HepG2 (cell line): ENCODE measurements around the gene KISS1. TPM values are rescaled to one million over a fixed set of nuclear protein-coding genes. Genes with fewer than 3 reads are reported as not detected.

Source experiments
- ATAC-seq: fragments of 200-7000 bp; cut with Tn5 transposase; 3 replicates; pipeline ENCODE4 v1.9.1; 2020; ENCODE audit warnings: mild to moderate bottlenecking, moderate library complexity
- BruUV-seq: library from RNA; stranded (reverse); fragments of 400-500 nt; replicated peaks from 2 replicates; lab custom pipeline; 2021; lab: Mats Ljungman, UMichigan
- CTCF ChIA-PET: fragments of 300-600 bp; formaldehyde crosslinking; extraction: SDS; loops from one replicate; lab custom pipeline; 2021; ENCODE audit warnings: low total read pairs, inconsistent platforms, low intra/inter-chr PET ratio; lab: Yijun Ruan, JAX
- POLR2A ChIA-PET: fragments of 350-600 bp; sonication (Branson Sonifier 250); formaldehyde crosslinking; loops from one replicate; lab custom pipeline; 2020; ENCODE audit warnings: antibody characterized with exemption, inconsistent platforms; lab: Yijun Ruan, JAX
- DNase-seq: peaks from one replicate; pipeline ENCODE4 v3.0.0-alpha.2; 2015; ENCODE audit warnings: low spot score
- FAIRE-seq: peaks from 3 replicates; lab custom pipeline; 2011; peaks lifted over from hg19 to GRCh38; lab: Jason Lieb, UNC
- H2AFZ ChIP-seq: one replicate; pipeline ENCODE4 v1.6.1; 2011; ENCODE audit warnings: low read length, inconsistent platforms
- H3K27ac ChIP-seq: fragments of 300-600 bp; 3 replicates; pipeline ENCODE4 v1.8.0; 2011; ENCODE audit warnings: mixed run types, mild to moderate bottlenecking, mixed read lengths, low read length, inconsistent platforms; ENCODE audit not compliant: insufficient read depth; ENCODE audit errors: extremely low read length
- H3K27me3 ChIP-seq, 2 experiments: fragments of 200-600 bp in 1 of 2; 2 replicates in 1 of 2; 3 replicates in 1 of 2; pipeline versions ENCODE4 v1.6.0 to v1.8.0; 2011; ENCODE audit warnings: low read length in 2 of 2, mild to moderate bottlenecking in 2 of 2, moderate library complexity in 2 of 2, inconsistent platforms in 1 of 2; ENCODE audit not compliant: insufficient read depth in 2 of 2, control insufficient read depth in 1 of 2
- H3K36me3 ChIP-seq, 2 experiments: fragments of 200-600 bp in 1 of 2; replicated peaks in 1 of 2; 2 replicates in 1 of 2; 3 replicates in 1 of 2; pipeline versions ENCODE4 v1.5.1 to v1.8.0; 2011; ENCODE audit warnings: low read length in 2 of 2, inconsistent platforms in 1 of 2; ENCODE audit not compliant: insufficient read depth in 2 of 2, control insufficient read depth in 1 of 2
- H3K4me1 ChIP-seq: 2 replicates; pipeline ENCODE4 v1.5.1; 2012; ENCODE audit warnings: low read length, inconsistent platforms; ENCODE audit not compliant: insufficient read depth
- H3K4me2 ChIP-seq: 2 replicates; pipeline ENCODE4 v1.6.0; 2011; ENCODE audit warnings: low read depth, low read length, inconsistent platforms
- H3K4me3 ChIP-seq, 3 experiments: fragments of 200-600 bp in 1 of 3; sonication (generic), shearing (Covaris generic) in 1 of 3; replicated peaks in 1 of 3; 2 replicates each; pipeline ENCODE4 v1.5.1; 2011 to 2016; ENCODE audit warnings: low read length in 3 of 3, inconsistent platforms in 2 of 3, low read depth in 2 of 3, mild to moderate bottlenecking in 2 of 3, control low read depth in 1 of 3, mixed read lengths in 1 of 3; ENCODE audit not compliant: insufficient read depth in 1 of 3
- H3K79me2 ChIP-seq: one replicate; pipeline ENCODE4 v1.6.1; 2011; ENCODE audit warnings: low read length, inconsistent platforms; ENCODE audit not compliant: insufficient read depth
- H3K9ac ChIP-seq: 2 replicates; pipeline ENCODE4 v1.6.0; 2011; ENCODE audit warnings: mild to moderate bottlenecking, low read depth, low read length, inconsistent platforms; ENCODE audit not compliant: insufficient read depth
- H3K9me3 ChIP-seq: 2 replicates; pipeline ENCODE4 v1.5.1; 2012; ENCODE audit warnings: mild to moderate bottlenecking, low read length
- H4K20me1 ChIP-seq: 2 replicates; pipeline ENCODE4 v1.6.0; 2011; ENCODE audit warnings: inconsistent platforms, mild to moderate bottlenecking, low read length, moderate library complexity; ENCODE audit not compliant: insufficient read depth
- AKAP8 ChIP-seq: sonication (generic); formaldehyde crosslinking; IDR thresholded peaks from 2 replicates; pipeline ENCODE4 v1.5.1; 2020; ENCODE audit warnings: mild to moderate bottlenecking, missing genetic modification reagents
- ATF3 ChIP-seq: sonication (generic); formaldehyde crosslinking; IDR thresholded peaks from 2 replicates; pipeline ENCODE4 v1.4.0; 2020; ENCODE audit warnings: missing genetic modification reagents
- DBP ChIP-seq: sonication (generic); formaldehyde crosslinking; IDR thresholded peaks from 2 replicates; pipeline ENCODE4 v1.4.0; 2020; ENCODE audit warnings: missing genetic modification reagents; ENCODE audit errors: not compliant biosample characterization
- FOSL2 ChIP-seq: sonication (generic); formaldehyde crosslinking; IDR thresholded peaks from 2 replicates; pipeline ENCODE4 v1.4.0; 2020; ENCODE audit warnings: missing genetic modification reagents
- GTF2F1 ChIP-seq: fragments of 150-350 bp; IDR thresholded peaks from 2 replicates; pipeline ENCODE4 v1.6.1; 2014; ENCODE audit warnings: low read length
- HOXA7 ChIP-seq: sonication (generic); formaldehyde crosslinking; IDR thresholded peaks from 2 replicates; pipeline ENCODE4 v1.8.1; 2022; ENCODE audit warnings: mild to moderate bottlenecking, missing genetic modification reagents, moderate library complexity
- IKZF4 ChIP-seq: sonication (generic); formaldehyde crosslinking; IDR thresholded peaks from 2 replicates; pipeline ENCODE4 v1.5.1; 2020; ENCODE audit warnings: borderline replicate concordance, mild to moderate bottlenecking, low read depth, missing genetic modification reagents; ENCODE audit errors: not compliant biosample characterization
- JDP2 ChIP-seq: sonication (generic); formaldehyde crosslinking; IDR thresholded peaks from 2 replicates; pipeline ENCODE4 v1.8.1; 2022; ENCODE audit warnings: missing genetic modification reagents, borderline replicate concordance
- MTERF4 ChIP-seq: sonication (generic); formaldehyde crosslinking; IDR thresholded peaks from 2 replicates; pipeline ENCODE4 v1.8.0; 2023; ENCODE audit warnings: mild to moderate bottlenecking, missing genetic modification reagents
- NR2C2 ChIP-seq: sonication (generic); formaldehyde crosslinking; IDR thresholded peaks from 2 replicates; pipeline ENCODE4 v1.4.0; 2020; ENCODE audit warnings: missing genetic modification reagents, mild to moderate bottlenecking, moderate library complexity, borderline replicate concordance
- STAT5B ChIP-seq: sonication (generic); formaldehyde crosslinking; IDR thresholded peaks from 2 replicates; pipeline ENCODE4 v1.4.0; 2020; ENCODE audit warnings: missing genetic modification reagents
- ZNF263 ChIP-seq: sonication (generic); formaldehyde crosslinking; IDR thresholded peaks from 2 replicates; pipeline ENCODE4 v1.4.0; 2020; ENCODE audit warnings: missing genetic modification reagents
- ZNF292 ChIP-seq: sonication (generic); formaldehyde crosslinking; IDR thresholded peaks from 2 replicates; pipeline ENCODE4 v1.8.1; 2022; ENCODE audit warnings: mild to moderate bottlenecking, low read depth, missing genetic modification reagents, borderline replicate concordance
- ZNF747 ChIP-seq: sonication (generic); formaldehyde crosslinking; IDR thresholded peaks from 2 replicates; pipeline ENCODE4 v1.8.1; 2023; ENCODE audit warnings: missing genetic modification reagents, mild to moderate bottlenecking, borderline replicate concordance
- ZZZ3 ChIP-seq: sonication (generic); formaldehyde crosslinking; IDR thresholded peaks from 2 replicates; pipeline ENCODE4 v1.4.0; 2020; ENCODE audit warnings: missing genetic modification reagents, mild to moderate bottlenecking, borderline replicate concordance
- WGBS: methylation state at CpG from one replicate; pipeline ENCODE4 v1.1.6; 2017; ENCODE audit warnings: low lambda C conversion rate; 5-methylcytosine and 5-hydroxymethylcytosine counted together
- in situ Hi-C: cut with HindIII; loops from 2 replicates; pipeline ENCODE4 v1.10.0; 2017; ENCODE audit warnings: low pct_unique_long_range_greater_than_20kb; ENCODE audit not compliant: extremely low pct_ligation_motif_present
- intact Hi-C: fragments of 100-400 bp; cut with micrococcal nuclease; formaldehyde crosslinking; loops from one replicate; pipeline ENCODE4 v1.10.0; 2022; ENCODE audit not compliant: unreplicated experiment
- polyA plus RNA-seq, 8 experiments: library from polyadenylated mRNA; depleted of rRNA in 3 of 8; stranded (reverse) in 7 of 8; unstranded in 1 of 8; fragments of >200 nt; fragmentation: Illumina TruSeq in 4 of 8; extraction: Trizol in 4 of 8; gene quantifications; 2 replicates each; pipeline versions ENCODE4 v1.2.1 to v1.2.3, GENCODE V29; 2011 to 2016; ENCODE audit warnings: low read depth in 4 of 8, missing spikeins in 1 of 8, mixed read lengths in 1 of 8; ENCODE audit not compliant: insufficient read depth in 1 of 8
- total RNA-seq, 5 experiments: library from RNA; depleted of rRNA; stranded (reverse); fragments of >200 nt; fragmentation: Illumina TruSeq; extraction: Trizol; gene quantifications; 2 replicates each; pipeline ENCODE4 v1.2.3, GENCODE V29; 2016; ENCODE audit warnings: low read depth in 1 of 5
- TF ChIP-seq, protein P1 (sequence below): sonication (generic); formaldehyde crosslinking; IDR thresholded peaks from 2 replicates; pipeline ENCODE4 v1.5.0; 2020; ENCODE audit warnings: mild to moderate bottlenecking, missing genetic modification reagents, borderline replicate concordance
- TF ChIP-seq, protein P2 (sequence below): sonication (generic); formaldehyde crosslinking; IDR thresholded peaks from 2 replicates; pipeline ENCODE4 v1.5.1; 2020; ENCODE audit warnings: mild to moderate bottlenecking, missing genetic modification reagents, moderate library complexity

KISS1 gene
- total and polyA plus RNA-seq, 2 of the 13 experiments (the other 11 are each of a cell fraction or from before 2014, with no cell fraction given) = 0.24 to 0.80 TPM

- FAIRE-seq (peak; percentile 62), DNase-seq (peak; percentile 82), ATAC-seq (peak; percentile 78)
- in situ Hi-C loops (no loop called here), intact Hi-C loops (no loop called here)
- H3K4me3 ChIP-seq = no peak overlapping the region
- no peak overlapping the region for H3K4me2 ChIP-seq
- H3K27me3 ChIP-seq = peaks cover 0 to 11% of the 10 kb centered on the region in 2 experiments; a peak in 1 of 5 replicates
- no peaks in the 10 kb centered on the region for H3K9me3 ChIP-seq
- POLR2A ChIA-PET = interaction anchor here (1.2 to 2.4 kb wide), 3 partner anchors 9 to 34 kb away, joined by 3 to 7 read pairs (median 5); partner anchors contain the start of gene GOLT1A
- H3K36me3 ChIP-seq = no peaks in the 10 kb centered on the region
- no TSS peak for BruUV-seq
- WGBS = 4% methylated on average over 6 of the region's 6 CpGs
- H2AFZ ChIP-seq = no peak overlapping the region
- H4K20me1 ChIP-seq = no peaks in the 10 kb centered on the region
- no peak overlapping the region for H3K27ac ChIP-seq
- peaks cover 20% of the 10 kb centered on the region for H3K4me1 ChIP-seq
- no peaks in the 10 kb centered on the region for H3K79me2 ChIP-seq
- CTCF ChIA-PET = no interaction called here
- H3K9ac ChIP-seq = no peak overlapping the region
- TF ChIP-seq, protein P1, sequence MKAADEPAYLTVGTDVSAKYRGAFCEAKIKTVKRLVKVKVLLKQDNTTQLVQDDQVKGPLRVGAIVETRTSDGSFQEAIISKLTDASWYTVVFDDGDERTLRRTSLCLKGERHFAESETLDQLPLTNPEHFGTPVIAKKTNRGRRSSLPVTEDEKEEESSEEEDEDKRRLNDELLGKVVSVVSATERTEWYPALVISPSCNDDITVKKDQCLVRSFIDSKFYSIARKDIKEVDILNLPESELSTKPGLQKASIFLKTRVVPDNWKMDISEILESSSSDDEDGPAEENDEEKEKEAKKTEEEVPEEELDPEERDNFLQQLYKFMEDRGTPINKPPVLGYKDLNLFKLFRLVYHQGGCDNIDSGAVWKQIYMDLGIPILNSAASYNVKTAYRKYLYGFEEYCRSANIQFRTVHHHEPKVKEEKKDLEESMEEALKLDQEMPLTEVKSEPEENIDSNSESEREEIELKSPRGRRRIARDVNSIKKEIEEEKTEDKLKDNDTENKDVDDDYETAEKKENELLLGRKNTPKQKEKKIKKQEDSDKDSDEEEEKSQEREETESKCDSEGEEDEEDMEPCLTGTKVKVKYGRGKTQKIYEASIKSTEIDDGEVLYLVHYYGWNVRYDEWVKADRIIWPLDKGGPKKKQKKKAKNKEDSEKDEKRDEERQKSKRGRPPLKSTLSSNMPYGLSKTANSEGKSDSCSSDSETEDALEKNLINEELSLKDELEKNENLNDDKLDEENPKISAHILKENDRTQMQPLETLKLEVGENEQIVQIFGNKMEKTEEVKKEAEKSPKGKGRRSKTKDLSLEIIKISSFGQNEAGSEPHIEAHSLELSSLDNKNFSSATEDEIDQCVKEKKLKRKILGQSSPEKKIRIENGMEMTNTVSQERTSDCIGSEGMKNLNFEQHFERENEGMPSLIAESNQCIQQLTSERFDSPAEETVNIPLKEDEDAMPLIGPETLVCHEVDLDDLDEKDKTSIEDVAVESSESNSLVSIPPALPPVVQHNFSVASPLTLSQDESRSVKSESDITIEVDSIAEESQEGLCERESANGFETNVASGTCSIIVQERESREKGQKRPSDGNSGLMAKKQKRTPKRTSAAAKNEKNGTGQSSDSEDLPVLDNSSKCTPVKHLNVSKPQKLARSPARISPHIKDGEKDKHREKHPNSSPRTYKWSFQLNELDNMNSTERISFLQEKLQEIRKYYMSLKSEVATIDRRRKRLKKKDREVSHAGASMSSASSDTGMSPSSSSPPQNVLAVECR (CRISPR knock-in tag) = no peak
- TF ChIP-seq FOSL2 (peak; percentile 66), ZNF747 (no peak), ZNF292 (peak; percentile 66; the same call in 1 of the 2 replicates), GTF2F1 (no peak), ZZZ3 (no peak), DBP (CRISPR knock-in tag) (no peak), HOXA7 (CRISPR knock-in tag) (no peak), ATF3 (CRISPR knock-in tag) (no peak), AKAP8 (CRISPR knock-in tag) (no peak), MTERF4 (CRISPR knock-in tag) (no peak), ZNF263 (CRISPR knock-in tag) (no peak), STAT5B (CRISPR knock-in tag) (no peak), IKZF4 (CRISPR knock-in tag) (no peak), NR2C2 (CRISPR knock-in tag) (no peak), JDP2 (CRISPR knock-in tag) (no peak)
- TF ChIP-seq, protein P2, sequence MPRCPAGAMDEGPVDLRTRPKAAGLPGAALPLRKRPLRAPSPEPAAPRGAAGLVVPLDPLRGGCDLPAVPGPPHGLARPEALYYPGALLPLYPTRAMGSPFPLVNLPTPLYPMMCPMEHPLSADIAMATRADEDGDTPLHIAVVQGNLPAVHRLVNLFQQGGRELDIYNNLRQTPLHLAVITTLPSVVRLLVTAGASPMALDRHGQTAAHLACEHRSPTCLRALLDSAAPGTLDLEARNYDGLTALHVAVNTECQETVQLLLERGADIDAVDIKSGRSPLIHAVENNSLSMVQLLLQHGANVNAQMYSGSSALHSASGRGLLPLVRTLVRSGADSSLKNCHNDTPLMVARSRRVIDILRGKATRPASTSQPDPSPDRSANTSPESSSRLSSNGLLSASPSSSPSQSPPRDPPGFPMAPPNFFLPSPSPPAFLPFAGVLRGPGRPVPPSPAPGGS = no peak
Observed at GRCh38 chr1:204180133-204180532, 16.2 kb downstream of the KISS1 start.
